HG02973 (cell line): ENCODE data around the gene RAPGEF1.
"Not testable (repeated sequence)": the region's sequence is repeated elsewhere in the genome, so short reads cannot be mapped to it uniquely, and the experiment has no call there.

Experiments
- ATAC-seq: cut with Tn5 transposase; IDR thresholded peaks from one replicate; pipeline ENCODE4 v1.9.1; 2021; ENCODE audit warnings: moderate library complexity; ENCODE audit not compliant: unreplicated experiment

The RAPGEF1 gene

GRCh38 chr9:131575946-131576853 lies 163.7 kb downstream of the RAPGEF1 start:
- no peak for ATAC-seq

GRCh38 chr9:131574730-131575640 lies 164.9 kb downstream of the RAPGEF1 start:
- ATAC-seq, result no peak

GRCh38 chr9:131567910-131568309 lies 172.0 kb downstream of the RAPGEF1 start:
- no peak for ATAC-seq

- no peak for ATAC-seq
Observed at GRCh38 chr9:131566158-131566557, 173.7 kb downstream of the RAPGEF1 start.

- no peak for ATAC-seq
Observed at GRCh38 chr9:131565369-131565768, 174.5 kb downstream of the RAPGEF1 start.

GRCh38 chr9:131562032-131562959 lies 177.6 kb downstream of the RAPGEF1 start:
- no peak for ATAC-seq

GRCh38 chr9:131559421-131560000 lies 180.4 kb downstream of the RAPGEF1 start:
- no peak for ATAC-seq

GRCh38 chr9:131557855-131558548 lies 181.9 kb downstream of the RAPGEF1 start:
- ATAC-seq, result no peak

- no peak for ATAC-seq
Observed at GRCh38 chr9:131555841-131556673, 183.8 kb downstream of the RAPGEF1 start.

GRCh38 chr9:131554843-131555351 lies 185.0 kb downstream of the RAPGEF1 start:
- no peak for ATAC-seq

- no peak for ATAC-seq
Observed at GRCh38 chr9:131554087-131554842, 185.6 kb downstream of the RAPGEF1 start.

- no peak for ATAC-seq
Observed at GRCh38 chr9:131552030-131552429, 187.8 kb downstream of the RAPGEF1 start.

- not testable (repeated sequence) for ATAC-seq
Observed at GRCh38 chr9:131550465-131550864, 189.4 kb downstream of the RAPGEF1 start.

- not testable (repeated sequence) for ATAC-seq
Observed at GRCh38 chr9:131549186-131549585, 190.7 kb downstream of the RAPGEF1 start.

GRCh38 chr9:131546336-131547084 lies 193.4 kb downstream of the RAPGEF1 start:
- ATAC-seq, result no peak

- no peak for ATAC-seq
Observed at GRCh38 chr9:131545786-131546335, 194.0 kb downstream of the RAPGEF1 start.
